ENCODE results near the gene TRIAP1.

TRIAP1 gene

DNA sequence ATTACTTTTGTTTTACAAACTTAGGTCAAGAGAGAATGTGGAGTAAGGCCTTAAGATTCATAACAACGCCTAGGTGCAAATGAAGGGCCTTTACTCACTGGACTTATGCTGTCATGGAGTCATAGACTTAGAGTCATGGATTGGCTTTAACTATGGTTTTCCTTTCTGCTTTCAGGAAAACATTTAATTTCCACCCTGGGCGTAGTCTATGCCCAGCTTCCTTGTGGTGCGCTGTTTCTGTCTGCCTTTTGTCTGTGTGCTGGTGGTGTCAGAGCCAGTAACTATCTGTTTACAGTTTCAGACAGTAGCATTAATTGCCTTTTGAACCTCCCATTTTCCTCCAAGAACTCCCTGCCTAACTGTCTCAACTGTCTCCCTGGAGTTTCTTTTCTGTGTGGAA, 40.1 kb downstream of the TRIAP1 start:
- Histone ChIP-seq H3K4me1 (ENCODE audit: control insufficient read depth, insufficient read depth, low read length) (peaks cover 11% of the 10 kb centered on the region), H3K27ac (ENCODE audit: low read depth, low read length) (no peak overlapping the region), H3K36me3 (ENCODE audit: control insufficient read depth, insufficient read depth, low read length) (no peaks in the 10 kb centered on the region), H3K27me3 (ENCODE audit: control insufficient read depth, insufficient read depth, low read length) (no peaks in the 10 kb centered on the region), H3K9me3 (ENCODE audit: control insufficient read depth, insufficient read depth, low read depth, low read length) (no peaks in the 10 kb centered on the region), H3K9ac (ENCODE audit: low read length) (no peak overlapping the region), H3K4me3 (ENCODE audit: low read depth, low read length) (no peak overlapping the region)

DNA sequence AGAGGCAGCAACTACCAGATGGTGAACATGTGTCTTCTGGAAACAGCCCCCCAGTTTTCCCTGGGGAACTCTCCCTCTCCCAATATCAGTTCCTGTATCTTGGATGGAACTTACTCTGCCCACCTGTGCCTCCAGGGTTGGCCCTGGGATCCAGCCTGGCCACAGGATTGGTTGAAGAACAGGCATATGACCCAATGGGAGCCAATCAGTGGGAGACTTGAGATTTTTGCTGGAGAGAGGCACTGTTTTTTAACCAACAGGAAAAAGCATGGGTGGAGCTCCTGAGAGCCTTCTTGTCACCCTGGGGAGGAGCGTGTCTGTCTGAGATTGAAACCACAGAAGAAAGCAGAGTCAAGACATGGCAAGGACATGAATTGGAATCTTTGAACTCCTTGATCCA, 41.9 kb downstream of the TRIAP1 start:
- H3K4me1 ChIP-seq (ENCODE audit: control insufficient read depth, insufficient read depth, low read length): peaks cover 11% of the 10 kb centered on the region
- no peak overlapping the region for H3K9ac ChIP-seq (ENCODE audit: low read length)
- H3K27ac ChIP-seq (ENCODE audit: low read depth, low read length): no peak overlapping the region
- H3K27me3 ChIP-seq (ENCODE audit: control insufficient read depth, insufficient read depth, low read length): no peaks in the 10 kb centered on the region
- H3K36me3 ChIP-seq (ENCODE audit: control insufficient read depth, insufficient read depth, low read length): no peaks in the 10 kb centered on the region
- no peak overlapping the region for H3K4me3 ChIP-seq (ENCODE audit: low read depth, low read length)
- H3K9me3 ChIP-seq (ENCODE audit: control insufficient read depth, insufficient read depth, low read depth, low read length): no peaks in the 10 kb centered on the region

DNA sequence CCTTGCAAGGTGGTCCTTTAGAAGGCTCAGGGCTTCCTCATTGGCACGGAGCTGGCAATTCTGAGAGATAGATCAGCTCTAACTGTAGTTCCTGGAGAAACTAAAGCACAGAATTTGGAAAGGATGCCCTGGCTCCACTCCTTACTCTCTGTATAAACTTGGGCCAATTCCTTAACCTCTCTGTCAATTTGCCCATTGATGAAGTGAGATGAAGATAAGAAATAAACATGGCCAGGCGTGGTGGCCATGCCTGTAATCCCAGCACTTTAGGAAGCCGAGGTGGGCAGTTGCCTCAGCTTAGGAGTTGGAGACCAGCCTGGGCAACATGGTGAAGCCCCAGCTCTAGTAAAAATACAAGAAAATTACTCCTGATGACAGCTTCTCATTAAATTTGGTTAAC, 42.3 kb downstream of the TRIAP1 start:
- H3K27me3 ChIP-seq (ENCODE audit: control insufficient read depth, insufficient read depth, low read length): no peaks in the 10 kb centered on the region
- peaks cover 11% of the 10 kb centered on the region for H3K4me1 ChIP-seq (ENCODE audit: control insufficient read depth, insufficient read depth, low read length)
- H3K4me3 ChIP-seq (ENCODE audit: low read depth, low read length): no peak overlapping the region
- no peaks in the 10 kb centered on the region for H3K9me3 ChIP-seq (ENCODE audit: control insufficient read depth, insufficient read depth, low read depth, low read length)
- no peak overlapping the region for H3K9ac ChIP-seq (ENCODE audit: low read length)
- H3K36me3 ChIP-seq (ENCODE audit: control insufficient read depth, insufficient read depth, low read length): no peaks in the 10 kb centered on the region
- no peak overlapping the region for H3K27ac ChIP-seq (ENCODE audit: low read depth, low read length)

DNA sequence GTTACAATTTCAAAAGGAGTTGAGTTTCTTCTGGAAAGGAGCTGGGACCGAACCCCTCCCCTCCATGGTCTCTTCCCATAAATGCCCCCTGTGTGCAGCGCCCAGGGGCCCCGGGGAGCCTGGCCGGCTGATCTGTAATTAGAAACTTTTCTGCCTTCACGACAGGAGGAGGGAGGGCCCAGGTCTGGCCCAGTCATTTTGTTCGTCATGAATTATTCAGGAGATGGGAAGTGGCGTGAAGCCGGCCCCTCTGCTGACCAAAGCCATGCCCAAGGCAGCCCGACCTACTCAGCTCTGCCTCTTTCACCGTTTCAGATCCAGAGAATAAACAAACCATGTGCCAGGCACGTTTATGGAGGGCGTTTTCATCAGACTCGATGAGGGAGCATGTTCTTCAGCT, 44.0 kb downstream of the TRIAP1 start:
- 0 out of 2 replicates have a peak overlapping the region, but pooled peaks have one; percentile 7 for H3K4me3 ChIP-seq (ENCODE audit: low read depth, low read length)
- H3K27me3 ChIP-seq (ENCODE audit: control insufficient read depth, insufficient read depth, low read length): no peaks in the 10 kb centered on the region
- peak overlapping the region; percentile 64; the same call in 1 of the 2 replicates for H3K27ac ChIP-seq (ENCODE audit: low read depth, low read length)
- no peaks in the 10 kb centered on the region for H3K9me3 ChIP-seq (ENCODE audit: control insufficient read depth, insufficient read depth, low read depth, low read length)
- H3K36me3 ChIP-seq (ENCODE audit: control insufficient read depth, insufficient read depth, low read length): no peaks in the 10 kb centered on the region
- H3K4me1 ChIP-seq (ENCODE audit: control insufficient read depth, insufficient read depth, low read length): peaks cover 11% of the 10 kb centered on the region
- H3K9ac ChIP-seq (ENCODE audit: low read length): no peak overlapping the region

DNA sequence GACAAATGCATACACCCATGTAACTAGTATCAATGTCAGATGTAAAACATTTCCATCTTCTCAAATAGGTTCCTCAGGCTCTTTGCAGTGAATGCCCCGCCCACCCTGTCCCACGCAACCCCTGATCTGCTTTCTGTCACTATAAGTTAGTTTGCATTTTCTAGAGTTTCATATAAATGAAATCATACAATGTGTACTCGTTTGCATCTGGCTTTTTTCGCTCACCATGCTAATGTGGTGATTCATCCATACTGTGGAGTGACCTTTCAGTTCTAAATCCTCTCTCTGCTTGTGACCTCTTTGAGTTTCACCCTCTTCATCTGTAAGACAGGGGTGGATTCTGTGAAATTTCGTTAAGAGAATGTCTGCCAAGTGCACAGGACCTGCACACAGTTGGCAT, 46.7 kb downstream of the TRIAP1 start:
- H3K4me1 ChIP-seq (ENCODE audit: control insufficient read depth, insufficient read depth, low read length): peaks cover 16% of the 10 kb centered on the region
- H3K27ac ChIP-seq (ENCODE audit: low read depth, low read length): no peak overlapping the region
- no peak overlapping the region for H3K4me3 ChIP-seq (ENCODE audit: low read depth, low read length)
- H3K9ac ChIP-seq (ENCODE audit: low read length): no peak overlapping the region
- H3K27me3 ChIP-seq (ENCODE audit: control insufficient read depth, insufficient read depth, low read length): no peaks in the 10 kb centered on the region
- H3K36me3 ChIP-seq (ENCODE audit: control insufficient read depth, insufficient read depth, low read length): no peaks in the 10 kb centered on the region
- no peaks in the 10 kb centered on the region for H3K9me3 ChIP-seq (ENCODE audit: control insufficient read depth, insufficient read depth, low read depth, low read length)

DNA sequence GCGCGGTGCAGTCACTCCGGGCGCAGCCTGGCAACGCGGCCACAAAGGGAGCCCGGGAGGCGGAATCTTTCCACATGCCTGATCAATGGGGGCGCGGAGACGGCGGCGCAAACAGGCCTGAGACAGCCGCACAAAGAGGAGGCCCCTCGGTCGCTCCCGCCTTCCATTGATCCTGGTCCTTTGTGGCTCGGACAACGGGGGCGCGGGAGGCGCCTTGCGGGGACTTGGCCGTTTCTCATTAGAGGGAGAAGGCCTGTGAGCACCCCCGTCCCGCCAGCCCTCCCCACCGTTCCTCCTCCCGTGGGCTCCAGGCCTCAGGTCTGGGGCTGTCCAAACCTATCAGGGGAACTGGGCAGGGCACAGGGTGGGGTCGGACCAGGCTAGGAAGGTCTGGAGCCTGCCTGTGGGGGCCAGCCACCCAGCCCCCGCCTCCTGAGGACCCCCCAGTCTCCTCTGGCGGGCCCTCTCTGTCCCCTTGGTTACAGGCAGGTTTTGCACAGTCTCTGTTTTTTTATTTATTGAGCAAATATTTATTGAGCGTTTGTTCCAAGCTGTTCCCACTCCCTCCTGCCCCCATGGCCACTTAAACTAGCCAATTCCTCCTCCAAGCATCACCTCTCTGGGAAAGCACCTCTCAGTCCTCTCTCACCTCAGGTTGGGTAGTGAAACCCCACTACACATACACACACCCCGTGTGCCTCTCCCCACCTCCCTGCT, 48.2 kb downstream of the TRIAP1 start:
- no peak overlapping the region for H3K4me3 ChIP-seq (ENCODE audit: low read depth, low read length)
- no peaks in the 10 kb centered on the region for H3K9me3 ChIP-seq (ENCODE audit: control insufficient read depth, insufficient read depth, low read depth, low read length)
- H3K27ac ChIP-seq (ENCODE audit: low read depth, low read length): no peak overlapping the region
- no peak overlapping the region for H3K9ac ChIP-seq (ENCODE audit: low read length)
- no peaks in the 10 kb centered on the region for H3K27me3 ChIP-seq (ENCODE audit: control insufficient read depth, insufficient read depth, low read length)
- peaks cover 25% of the 10 kb centered on the region for H3K4me1 ChIP-seq (ENCODE audit: control insufficient read depth, insufficient read depth, low read length)
- no peaks in the 10 kb centered on the region for H3K36me3 ChIP-seq (ENCODE audit: control insufficient read depth, insufficient read depth, low read length)

DNA sequence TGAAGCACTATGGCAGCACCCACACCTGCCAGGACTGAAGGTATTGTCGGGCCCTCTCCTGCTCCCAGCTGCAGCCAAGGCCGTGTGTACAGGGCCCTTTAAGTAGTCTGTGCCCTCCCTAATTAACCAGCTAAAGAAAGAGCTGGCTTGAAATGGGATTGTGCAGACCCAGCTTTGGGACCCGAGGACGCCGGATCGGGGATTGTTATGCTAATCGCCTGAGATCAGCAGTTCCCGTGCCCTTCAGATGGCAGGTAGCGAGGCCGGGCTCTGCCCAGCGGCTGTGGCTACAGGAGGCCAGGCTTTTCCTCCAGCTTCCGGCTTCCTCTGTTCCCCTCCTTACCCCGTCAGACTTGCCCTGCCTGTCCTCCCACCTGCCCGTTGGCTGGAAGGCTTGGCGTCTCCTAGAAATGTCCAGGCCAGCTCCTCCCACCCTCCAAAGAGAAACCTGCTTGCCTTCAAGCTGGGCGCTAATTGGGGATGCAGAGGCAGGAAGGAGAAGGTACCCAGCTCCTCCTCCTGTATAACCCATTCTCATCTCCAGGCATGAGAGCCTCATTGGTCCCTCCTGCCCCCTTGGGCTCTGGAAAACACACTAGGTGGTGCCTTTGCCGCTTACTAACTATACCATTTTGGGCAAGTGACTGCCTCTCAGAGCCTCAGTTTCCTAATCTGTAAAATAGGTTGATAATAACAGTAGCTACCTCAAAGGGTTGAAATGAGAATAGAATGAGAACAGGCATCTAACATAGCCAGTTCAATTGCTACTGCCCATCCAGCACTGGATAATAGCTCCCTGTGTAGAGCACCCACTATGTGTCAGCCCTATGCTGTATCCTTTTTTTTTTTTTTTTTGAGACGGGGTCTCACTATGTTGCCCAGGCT, 51.5 kb downstream of the TRIAP1 start:
- H3K9me3 ChIP-seq (ENCODE audit: control insufficient read depth, insufficient read depth, low read depth, low read length): no peaks in the 10 kb centered on the region
- H3K4me1 ChIP-seq (ENCODE audit: control insufficient read depth, insufficient read depth, low read length): peaks cover 17% of the 10 kb centered on the region
- no peaks in the 10 kb centered on the region for H3K27me3 ChIP-seq (ENCODE audit: control insufficient read depth, insufficient read depth, low read length)
- no peak overlapping the region for H3K27ac ChIP-seq (ENCODE audit: low read depth, low read length)
- 0 out of 2 replicates have a peak overlapping the region, but pooled peaks have one; percentile 11 for H3K4me3 ChIP-seq (ENCODE audit: low read depth, low read length)
- no peaks in the 10 kb centered on the region for H3K36me3 ChIP-seq (ENCODE audit: control insufficient read depth, insufficient read depth, low read length)
- peak overlapping the region; percentile 40 for H3K9ac ChIP-seq (ENCODE audit: low read length)

Data from HUES6 (cell line).